WTC11 (cell line): ENCODE data around the gene CUL5. TPM values are rescaled to one million over a fixed set of nuclear protein-coding genes. Genes with fewer than 3 reads are reported as not detected.

ENCODE experiments used
- ATAC-seq: fragments of 200-7000 bp; cut with Tn5 transposase; 2 replicates; pipeline ENCODE4 v1.10.0; 2021; ENCODE audit warnings: mild to moderate bottlenecking, moderate library complexity
- CTCF ChIA-PET: fragments of 300-600 bp; sonication (Branson Sonifier 250); formaldehyde crosslinking; loops from one replicate; lab custom pipeline; 2021; ENCODE audit warnings: antibody characterized with exemption; lab: Charles Lee
- POLR2A ChIA-PET: fragments of 350-600 bp; sonication (Branson Sonifier 250); formaldehyde crosslinking; loops from one replicate; lab custom pipeline; 2021; ENCODE audit warnings: antibody characterized with exemption; lab: Charles Lee
- DNase-seq: peaks from one replicate; pipeline ENCODE4 v3.0.0; 2021; ENCODE audit warnings: low spot score
- H3K27ac Mint-ChIP-seq: 2 replicates; pipeline ENCODE4 v1.8.0; 2021; ENCODE audit warnings: mixed read lengths
- H3K27me3 Mint-ChIP-seq: 2 replicates; pipeline ENCODE4 v1.8.0; 2021; ENCODE audit warnings: low read depth, mild to moderate bottlenecking, moderate library complexity, mixed read lengths
- H3K36me3 Mint-ChIP-seq: 2 replicates; pipeline ENCODE4 v1.8.0; 2021; ENCODE audit warnings: mixed read lengths
- H3K4me1 Mint-ChIP-seq: 2 replicates; pipeline ENCODE4 v1.8.0; 2022; ENCODE audit warnings: mixed read lengths
- H3K4me3 Mint-ChIP-seq: 2 replicates; pipeline ENCODE4 v1.8.0; 2021; ENCODE audit warnings: mild to moderate bottlenecking, moderate library complexity, mixed read lengths
- H3K9me3 Mint-ChIP-seq: 2 replicates; pipeline ENCODE4 v1.8.0; 2021; ENCODE audit warnings: mixed read lengths
- FOXJ3 ChIP-seq: sonication (generic); formaldehyde crosslinking; IDR thresholded peaks from 2 replicates; pipeline ENCODE4 v1.9.0; 2021; ENCODE audit warnings: missing genetic modification reagents, mild to moderate bottlenecking, borderline replicate concordance
- GRHL2 ChIP-seq: fragments of 250-450 bp; sonication (Bioruptor Pico); IDR thresholded peaks from 2 replicates; pipeline ENCODE4 v1.8.0; 2022; ENCODE audit warnings: mild to moderate bottlenecking, moderate library complexity; ENCODE audit not compliant: insufficient replicate concordance, severe bottlenecking
- JAZF1 ChIP-seq: fragments of 250-450 bp; sonication (Bioruptor Pico); IDR thresholded peaks from 2 replicates; pipeline ENCODE4 v1.9.0; 2021; ENCODE audit warnings: moderate library complexity, mild to moderate bottlenecking, inconsistent platforms
- MAX ChIP-seq: sonication (generic); formaldehyde crosslinking; IDR thresholded peaks from 2 replicates; pipeline ENCODE4 v1.8.0; 2022; ENCODE audit warnings: mild to moderate bottlenecking, missing genetic modification reagents
- NR2C2 ChIP-seq: sonication (generic); formaldehyde crosslinking; IDR thresholded peaks from 2 replicates; pipeline ENCODE4 v1.8.0; 2022; ENCODE audit warnings: mild to moderate bottlenecking, missing genetic modification reagents
- PRDM15 ChIP-seq: sonication (generic); formaldehyde crosslinking; IDR thresholded peaks from 2 replicates; pipeline ENCODE4 v1.8.0; 2022; ENCODE audit warnings: missing genetic modification reagents
- RELA ChIP-seq: sonication (generic); formaldehyde crosslinking; IDR thresholded peaks from 2 replicates; pipeline ENCODE4 v1.8.1; 2022; ENCODE audit warnings: missing genetic modification reagents, mild to moderate bottlenecking, borderline replicate concordance
- RORB ChIP-seq: fragments of 250-450 bp; sonication (Bioruptor Pico); IDR thresholded peaks from 2 replicates; pipeline ENCODE4 v1.9.0; 2021; ENCODE audit warnings: mild to moderate bottlenecking
- TCF7 ChIP-seq: sonication (generic); formaldehyde crosslinking; IDR thresholded peaks from 2 replicates; pipeline ENCODE4 v1.8.0; 2022; ENCODE audit warnings: mild to moderate bottlenecking, low read depth, missing genetic modification reagents, moderate library complexity
- USF2 ChIP-seq: sonication (generic); formaldehyde crosslinking; IDR thresholded peaks from 2 replicates; pipeline ENCODE4 v1.8.1; 2023; ENCODE audit warnings: mild to moderate bottlenecking, missing genetic modification reagents, moderate library complexity
- ZNF138 ChIP-seq: sonication (generic); formaldehyde crosslinking; conservative IDR thresholded peaks from 2 replicates; pipeline ENCODE4 v1.8.1; 2022; ENCODE audit warnings: mild to moderate bottlenecking, moderate library complexity, missing genetic modification reagents
- ZNF219 ChIP-seq: sonication (generic); formaldehyde crosslinking; IDR thresholded peaks from 2 replicates; pipeline ENCODE4 v1.8.0; 2023; ENCODE audit warnings: missing genetic modification reagents, mild to moderate bottlenecking, borderline replicate concordance
- ZNF671 ChIP-seq: fragments of 250-450 bp; sonication (Bioruptor Pico); IDR thresholded peaks from 2 replicates; pipeline ENCODE4 v1.8.0; 2021; ENCODE audit warnings: mild to moderate bottlenecking
- total RNA-seq: library from RNA; stranded (reverse); gene quantifications from 3 replicates; pipeline ENCODE4 v1.2.3, GENCODE V29; 2021
- TF ChIP-seq, protein P1 (sequence below): fragments of 200-600 bp; IDR thresholded peaks from 2 replicates; pipeline ENCODE4 v1.8.0; 2022; ENCODE audit warnings: antibody characterized with exemption
- TF ChIP-seq, protein P2 (sequence below): sonication (generic); formaldehyde crosslinking; conservative IDR thresholded peaks from 2 replicates; pipeline ENCODE4 v1.8.1; 2023; ENCODE audit warnings: mild to moderate bottlenecking, low read depth, missing genetic modification reagents, moderate library complexity
- TF ChIP-seq, protein P3 (sequence below): fragments of 250-450 bp; sonication (Bioruptor Pico); IDR thresholded peaks from 2 replicates; pipeline ENCODE4 v1.9.0; 2021; ENCODE audit warnings: mild to moderate bottlenecking

CUL5 gene
- total RNA-seq, 1 experiment from 2014 or later: 31.4 TPM

DNA sequence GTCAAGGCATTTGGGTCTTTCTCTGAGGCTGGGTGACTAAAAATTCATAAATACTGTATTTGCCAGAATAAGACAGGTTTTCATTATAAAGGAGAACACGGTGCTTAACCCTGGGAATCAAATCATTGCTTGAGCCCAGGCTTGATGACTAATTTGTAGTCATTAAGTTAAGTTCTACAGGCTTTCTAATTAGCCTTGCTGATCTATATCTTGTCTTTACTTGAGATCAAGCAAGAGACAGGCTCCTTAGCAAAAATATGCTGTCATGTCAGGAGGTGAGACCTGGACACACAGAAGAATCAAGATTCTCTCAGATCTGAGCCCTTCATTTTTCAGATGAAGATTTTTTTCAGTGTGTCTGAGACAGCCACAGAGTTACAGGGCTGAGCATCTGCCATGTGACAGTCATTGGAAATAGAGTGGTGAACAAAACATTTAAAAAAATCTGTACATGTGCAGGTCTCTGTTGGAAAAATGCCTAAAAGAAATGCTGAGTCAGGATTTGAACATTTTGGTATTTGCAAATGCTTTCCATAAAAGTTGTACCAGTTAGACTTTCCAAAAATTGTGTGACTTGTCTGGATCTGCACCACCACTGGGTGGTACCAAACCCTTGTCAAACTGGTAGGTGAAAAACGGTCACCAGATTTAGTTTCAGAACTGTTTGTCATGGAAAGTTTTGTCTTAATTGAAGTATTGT is 127.3 kb downstream of the CUL5 start:
- Mint-ChIP-seq H3K4me3 (no peak overlapping the region), H3K27me3 (no peaks in the 10 kb centered on the region), H3K36me3 (peaks cover 18% of the 10 kb centered on the region), H3K9me3 (no peaks in the 10 kb centered on the region), H3K27ac (no peak overlapping the region), H3K4me1 (no peaks in the 10 kb centered on the region)
- no peak for DNase-seq
- ChIA-PET CTCF (interaction anchor here (1.8 kb wide), 1 partner anchor 18 kb away, joined by 7 read pairs; no protein-coding TSS in a partner anchor), POLR2A (no interaction called here)
- no peak for ATAC-seq
- TF ChIP-seq USF2 (CRISPR knock-in tag) (no peak), TCF7 (CRISPR knock-in tag) (no peak), RELA (no peak), RORB (CRISPR knock-in tag) (no peak)
- TF ChIP-seq, protein P1, sequence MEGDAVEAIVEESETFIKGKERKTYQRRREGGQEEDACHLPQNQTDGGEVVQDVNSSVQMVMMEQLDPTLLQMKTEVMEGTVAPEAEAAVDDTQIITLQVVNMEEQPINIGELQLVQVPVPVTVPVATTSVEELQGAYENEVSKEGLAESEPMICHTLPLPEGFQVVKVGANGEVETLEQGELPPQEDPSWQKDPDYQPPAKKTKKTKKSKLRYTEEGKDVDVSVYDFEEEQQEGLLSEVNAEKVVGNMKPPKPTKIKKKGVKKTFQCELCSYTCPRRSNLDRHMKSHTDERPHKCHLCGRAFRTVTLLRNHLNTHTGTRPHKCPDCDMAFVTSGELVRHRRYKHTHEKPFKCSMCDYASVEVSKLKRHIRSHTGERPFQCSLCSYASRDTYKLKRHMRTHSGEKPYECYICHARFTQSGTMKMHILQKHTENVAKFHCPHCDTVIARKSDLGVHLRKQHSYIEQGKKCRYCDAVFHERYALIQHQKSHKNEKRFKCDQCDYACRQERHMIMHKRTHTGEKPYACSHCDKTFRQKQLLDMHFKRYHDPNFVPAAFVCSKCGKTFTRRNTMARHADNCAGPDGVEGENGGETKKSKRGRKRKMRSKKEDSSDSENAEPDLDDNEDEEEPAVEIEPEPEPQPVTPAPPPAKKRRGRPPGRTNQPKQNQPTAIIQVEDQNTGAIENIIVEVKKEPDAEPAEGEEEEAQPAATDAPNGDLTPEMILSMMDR: no peak

GRCh38 chr11:108137212-108137611 is 128.5 kb downstream of the CUL5 start:
- CTCF ChIA-PET: no interaction called here
- Mint-ChIP-seq H3K27me3 (no peaks in the 10 kb centered on the region), H3K9me3 (no peaks in the 10 kb centered on the region)

More at GRCh38 chr11:108137212-108137611, 128.5 kb downstream of the CUL5 start:
- H3K27ac Mint-ChIP-seq: no peak overlapping the region
- peaks cover 16% of the 10 kb centered on the region for H3K36me3 Mint-ChIP-seq
- TF ChIP-seq FOXJ3 (no peak), GRHL2 (CRISPR knock-in tag) (no peak), NR2C2 (CRISPR knock-in tag) (no peak), ZNF138 (CRISPR knock-in tag) (no peak), PRDM15 (CRISPR knock-in tag) (no peak), JAZF1 (CRISPR knock-in tag) (no peak), MAX (CRISPR knock-in tag) (no peak), ZNF219 (CRISPR knock-in tag) (no peak), ZNF671 (CRISPR knock-in tag) (no peak)
- TF ChIP-seq, protein P2, sequence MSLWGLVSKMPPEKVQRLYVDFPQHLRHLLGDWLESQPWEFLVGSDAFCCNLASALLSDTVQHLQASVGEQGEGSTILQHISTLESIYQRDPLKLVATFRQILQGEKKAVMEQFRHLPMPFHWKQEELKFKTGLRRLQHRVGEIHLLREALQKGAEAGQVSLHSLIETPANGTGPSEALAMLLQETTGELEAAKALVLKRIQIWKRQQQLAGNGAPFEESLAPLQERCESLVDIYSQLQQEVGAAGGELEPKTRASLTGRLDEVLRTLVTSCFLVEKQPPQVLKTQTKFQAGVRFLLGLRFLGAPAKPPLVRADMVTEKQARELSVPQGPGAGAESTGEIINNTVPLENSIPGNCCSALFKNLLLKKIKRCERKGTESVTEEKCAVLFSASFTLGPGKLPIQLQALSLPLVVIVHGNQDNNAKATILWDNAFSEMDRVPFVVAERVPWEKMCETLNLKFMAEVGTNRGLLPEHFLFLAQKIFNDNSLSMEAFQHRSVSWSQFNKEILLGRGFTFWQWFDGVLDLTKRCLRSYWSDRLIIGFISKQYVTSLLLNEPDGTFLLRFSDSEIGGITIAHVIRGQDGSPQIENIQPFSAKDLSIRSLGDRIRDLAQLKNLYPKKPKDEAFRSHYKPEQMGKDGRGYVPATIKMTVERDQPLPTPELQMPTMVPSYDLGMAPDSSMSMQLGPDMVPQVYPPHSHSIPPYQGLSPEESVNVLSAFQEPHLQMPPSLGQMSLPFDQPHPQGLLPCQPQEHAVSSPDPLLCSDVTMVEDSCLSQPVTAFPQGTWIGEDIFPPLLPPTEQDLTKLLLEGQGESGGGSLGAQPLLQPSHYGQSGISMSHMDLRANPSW (CRISPR knock-in tag): no peak
- TF ChIP-seq, protein P3, sequence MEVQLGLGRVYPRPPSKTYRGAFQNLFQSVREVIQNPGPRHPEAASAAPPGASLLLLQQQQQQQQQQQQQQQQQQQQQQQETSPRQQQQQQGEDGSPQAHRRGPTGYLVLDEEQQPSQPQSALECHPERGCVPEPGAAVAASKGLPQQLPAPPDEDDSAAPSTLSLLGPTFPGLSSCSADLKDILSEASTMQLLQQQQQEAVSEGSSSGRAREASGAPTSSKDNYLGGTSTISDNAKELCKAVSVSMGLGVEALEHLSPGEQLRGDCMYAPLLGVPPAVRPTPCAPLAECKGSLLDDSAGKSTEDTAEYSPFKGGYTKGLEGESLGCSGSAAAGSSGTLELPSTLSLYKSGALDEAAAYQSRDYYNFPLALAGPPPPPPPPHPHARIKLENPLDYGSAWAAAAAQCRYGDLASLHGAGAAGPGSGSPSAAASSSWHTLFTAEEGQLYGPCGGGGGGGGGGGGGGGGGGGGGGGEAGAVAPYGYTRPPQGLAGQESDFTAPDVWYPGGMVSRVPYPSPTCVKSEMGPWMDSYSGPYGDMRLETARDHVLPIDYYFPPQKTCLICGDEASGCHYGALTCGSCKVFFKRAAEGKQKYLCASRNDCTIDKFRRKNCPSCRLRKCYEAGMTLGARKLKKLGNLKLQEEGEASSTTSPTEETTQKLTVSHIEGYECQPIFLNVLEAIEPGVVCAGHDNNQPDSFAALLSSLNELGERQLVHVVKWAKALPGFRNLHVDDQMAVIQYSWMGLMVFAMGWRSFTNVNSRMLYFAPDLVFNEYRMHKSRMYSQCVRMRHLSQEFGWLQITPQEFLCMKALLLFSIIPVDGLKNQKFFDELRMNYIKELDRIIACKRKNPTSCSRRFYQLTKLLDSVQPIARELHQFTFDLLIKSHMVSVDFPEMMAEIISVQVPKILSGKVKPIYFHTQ: no peak
- POLR2A ChIA-PET: no interaction called here
- no peak for DNase-seq
- no peak for ATAC-seq
- no peaks in the 10 kb centered on the region for H3K4me1 Mint-ChIP-seq
- no peak overlapping the region for H3K4me3 Mint-ChIP-seq
